H1 (cell line): ENCODE measurements around the gene SUDS3. TPM values are rescaled to one million over a fixed set of nuclear protein-coding genes. Genes with fewer than 3 reads are reported as not detected.

Source experiments
- CTCF ChIA-PET: fragments of 300-600 bp; sonication (Branson Sonifier 250); formaldehyde crosslinking; loops from one replicate; lab custom pipeline; 2021; ENCODE audit not compliant: partially characterized antibody; lab: Charles Lee
- POLR2A ChIA-PET: fragments of 300-600 bp; sonication (Branson Sonifier 250); formaldehyde crosslinking; loops from one replicate; lab custom pipeline; 2021; ENCODE audit warnings: inconsistent platforms; ENCODE audit not compliant: partially characterized antibody; lab: Charles Lee
- DNase-seq, 2 experiments: peaks; one replicate each; pipeline versions ENCODE4 v3.0.0 to v3.0.0-alpha.2; 2010 to 2022; ENCODE audit warnings: low spot score in 2 of 2, low read depth in 1 of 2, mixed read lengths in 1 of 2
- FAIRE-seq: peaks from 2 replicates; lab custom pipeline; 2011; peaks lifted over from hg19 to GRCh38; lab: Jason Lieb, UNC
- H2AFZ ChIP-seq: 2 replicates; pipeline ENCODE4 v1.8.1; 2012; ENCODE audit warnings: low read length, inconsistent platforms
- H2AK5ac ChIP-seq: 2 replicates; pipeline ENCODE4 v1.6.1; 2013; ENCODE audit warnings: low read depth, low read length
- H2BK120ac ChIP-seq: replicated peaks from 2 replicates; pipeline ENCODE3; 2013; ENCODE audit warnings: low read depth, low read length, inconsistent platforms
- H2BK12ac ChIP-seq: 2 replicates; pipeline ENCODE4 v1.6.1; 2013; ENCODE audit warnings: low read depth, low read length
- H2BK15ac ChIP-seq: 2 replicates; pipeline ENCODE4 v1.6.1; 2013; ENCODE audit warnings: low read length
- H2BK20ac ChIP-seq: 2 replicates; pipeline ENCODE4 v1.6.1; 2013; ENCODE audit warnings: low read length
- H2BK5ac ChIP-seq: 2 replicates; pipeline ENCODE4 v1.6.1; 2013; ENCODE audit warnings: low read depth, low read length
- H3K14ac ChIP-seq: 2 replicates; pipeline ENCODE4 v1.6.1; 2013; ENCODE audit warnings: inconsistent platforms; ENCODE audit not compliant: insufficient read length
- H3K18ac ChIP-seq: 2 replicates; pipeline ENCODE4 v1.6.1; 2013; ENCODE audit warnings: low read length; ENCODE audit errors: extremely low read depth
- H3K23ac ChIP-seq: 2 replicates; pipeline ENCODE4 v1.6.1; 2013; ENCODE audit warnings: inconsistent platforms; ENCODE audit not compliant: insufficient read length
- H3K23me2 ChIP-seq: 2 replicates; pipeline ENCODE4 v1.6.1; 2013; ENCODE audit warnings: low read depth, low read length
- H3K27ac ChIP-seq: 2 replicates; pipeline ENCODE4 v1.6.1; 2011; ENCODE audit warnings: low read depth, low read length, inconsistent platforms
- H3K27me3 ChIP-seq, 4 experiments: replicated peaks in 1 of 4; 1 replicate in 1 of 4; 2 replicates in 3 of 4; pipeline versions ENCODE4 v1.6.1 to v1.8.1; 2011 to 2013; ENCODE audit warnings: low read length in 3 of 4, mild to moderate bottlenecking in 3 of 4, inconsistent platforms in 2 of 4, mixed read lengths in 2 of 4, moderate library complexity in 1 of 4; ENCODE audit not compliant: control insufficient read depth in 3 of 4, insufficient read depth in 3 of 4; ENCODE audit errors: extremely low read depth in 1 of 4
- H3K36me3 ChIP-seq, 4 experiments: 2 replicates each; pipeline versions ENCODE4 v1.6.1 to v1.8.1; 2011 to 2013; ENCODE audit warnings: mild to moderate bottlenecking in 4 of 4, low read length in 3 of 4, moderate library complexity in 2 of 4, control low read depth in 1 of 4, inconsistent platforms in 1 of 4; ENCODE audit not compliant: insufficient read depth in 4 of 4, control insufficient read depth in 2 of 4
- H3K4ac ChIP-seq: replicated peaks from 2 replicates; pipeline ENCODE3; 2013; ENCODE audit warnings: low read length, low read depth, mixed read lengths, inconsistent platforms; ENCODE audit not compliant: insufficient read length
- H3K4me1 ChIP-seq, 4 experiments: replicated peaks in 1 of 4; 1 replicate in 1 of 4; 2 replicates in 3 of 4; pipeline versions ENCODE4 v1.6.1 to v1.8.1; 2011 to 2013; ENCODE audit warnings: low read length in 3 of 4, inconsistent platforms in 2 of 4, mixed read lengths in 1 of 4; ENCODE audit not compliant: insufficient read depth in 4 of 4, control insufficient read depth in 3 of 4
- H3K4me2 ChIP-seq, 2 experiments: 2 replicates each; pipeline versions ENCODE4 v1.6.1 to v1.8.1; 2011 to 2013; ENCODE audit warnings: low read depth in 2 of 2, low read length in 2 of 2, control low read depth in 1 of 2, inconsistent platforms in 1 of 2, mild to moderate bottlenecking in 1 of 2; ENCODE audit not compliant: insufficient read depth in 1 of 2
- H3K4me3 ChIP-seq, 4 experiments: fragments of 200-600, 300-600 bp in 1 of 4; sonication (generic), shearing (Covaris generic), sonication (Bioruptor Twin) in 1 of 4; 2 replicates each; pipeline versions ENCODE4 v1.5.1 to v1.8.1; 2011 to 2016; ENCODE audit warnings: low read length in 4 of 4, low read depth in 3 of 4, control low read depth in 2 of 4, inconsistent platforms in 2 of 4, mild to moderate bottlenecking in 2 of 4, mixed read lengths in 1 of 4, moderate library complexity in 1 of 4; ENCODE audit not compliant: insufficient read depth in 2 of 4; ENCODE audit errors: extremely low read depth in 1 of 4
- H3K56ac ChIP-seq: replicated peaks from 2 replicates; pipeline ENCODE3; 2013; ENCODE audit warnings: low read depth, mild to moderate bottlenecking, mixed read lengths, low read length, inconsistent platforms; ENCODE audit not compliant: insufficient read length
- H3K79me1 ChIP-seq: 2 replicates; pipeline ENCODE4 v1.6.1; 2013; ENCODE audit warnings: low read depth, low read length, control low read depth
- H3K79me2 ChIP-seq, 2 experiments: 2 replicates each; pipeline versions ENCODE4 v1.6.1 to v1.8.1; 2012 to 2013; ENCODE audit warnings: low read length in 2 of 2, mild to moderate bottlenecking in 2 of 2, inconsistent platforms in 1 of 2; ENCODE audit not compliant: insufficient read depth in 2 of 2, control insufficient read depth in 1 of 2
- H3K9ac ChIP-seq, 4 experiments: replicated peaks in 1 of 4; 1 replicate in 1 of 4; 2 replicates in 3 of 4; pipeline versions ENCODE4 v1.6.1 to v1.8.1; 2011 to 2013; ENCODE audit warnings: low read depth in 3 of 4, low read length in 3 of 4, control low read depth in 2 of 4, mild to moderate bottlenecking in 2 of 4, moderate library complexity in 2 of 4, inconsistent platforms in 1 of 4; ENCODE audit errors: extremely low read depth in 1 of 4
- H3K9me3 ChIP-seq, 2 experiments: 2 replicates each; pipeline versions ENCODE4 v1.6.1 to v1.8.1; 2012 to 2013; ENCODE audit warnings: mild to moderate bottlenecking in 2 of 2, moderate library complexity in 2 of 2, control low read depth in 1 of 2, inconsistent platforms in 1 of 2, low read depth in 1 of 2, low read length in 1 of 2, mixed read lengths in 1 of 2; ENCODE audit not compliant: insufficient read depth in 2 of 2
- H4K20me1 ChIP-seq, 2 experiments: replicated peaks in 1 of 2; 2 replicates each; pipeline versions ENCODE3 to v1.8.1; 2011 to 2013; ENCODE audit warnings: inconsistent platforms in 2 of 2, low read length in 2 of 2, mild to moderate bottlenecking in 1 of 2; ENCODE audit not compliant: insufficient read depth in 2 of 2, control insufficient read depth in 1 of 2
- H4K5ac ChIP-seq: 2 replicates; pipeline ENCODE4 v1.6.1; 2013; ENCODE audit warnings: low read length, low read depth, mixed read lengths, inconsistent platforms; ENCODE audit not compliant: insufficient read length
- H4K8ac ChIP-seq: 2 replicates; pipeline ENCODE4 v1.8.0; 2013; ENCODE audit warnings: mild to moderate bottlenecking, moderate library complexity, low read length, inconsistent platforms; ENCODE audit not compliant: insufficient read depth; ENCODE audit errors: extremely low read depth
- H4K91ac ChIP-seq: replicated peaks from 2 replicates; pipeline ENCODE3; 2013; ENCODE audit warnings: low read length, mixed read lengths, inconsistent platforms; ENCODE audit not compliant: insufficient read length
- ASH2L ChIP-seq: fragments of 200-600, 300-600 bp; sonication (generic); IDR thresholded peaks from one replicate; pipeline ENCODE4 v1.7.1; 2017; ENCODE audit warnings: low read length
- FOSL1 ChIP-seq: IDR thresholded peaks from 2 replicates; pipeline ENCODE4 v1.6.1; 2011; ENCODE audit warnings: mild to moderate bottlenecking, low read depth, low read length, moderate library complexity; ENCODE audit not compliant: insufficient read depth
- HDAC2 ChIP-seq, 2 experiments: fragments of 300-600 bp in 1 of 2; sonication (generic) in 1 of 2; IDR thresholded peaks; 2 replicates each; pipeline ENCODE4 v1.6.1; 2011 to 2012; ENCODE audit warnings: low read depth in 2 of 2, low read length in 2 of 2, mild to moderate bottlenecking in 2 of 2, moderate library complexity in 2 of 2, borderline replicate concordance in 1 of 2, inconsistent platforms in 1 of 2
- JUND ChIP-seq: IDR thresholded peaks from 2 replicates; pipeline ENCODE4 v1.6.1; 2011; ENCODE audit warnings: mild to moderate bottlenecking, improper control_type of control experiment, low read length
- NANOG ChIP-seq: IDR thresholded peaks from 2 replicates; pipeline ENCODE4 v1.6.1; 2011; ENCODE audit warnings: low read length, low read depth, mild to moderate bottlenecking, inconsistent platforms; ENCODE audit not compliant: insufficient read depth, poor library complexity, severe bottlenecking
- SAP30 ChIP-seq: fragments of 300-600 bp; sonication (generic); IDR thresholded peaks from 2 replicates; pipeline ENCODE4 v1.7.1; 2012; ENCODE audit warnings: low read length, moderate library complexity, mild to moderate bottlenecking, inconsistent platforms; ENCODE audit not compliant: insufficient read depth, insufficient replicate concordance
- SIN3A ChIP-seq, 2 experiments: IDR thresholded peaks in 1 of 2; conservative IDR thresholded peaks in 1 of 2; 2 replicates each; pipeline ENCODE4 v1.6.1; 2011 to 2012; ENCODE audit warnings: low read length in 2 of 2, improper control_type of control experiment in 1 of 2, low read depth in 1 of 2, mild to moderate bottlenecking in 1 of 2
- SIX5 ChIP-seq: IDR thresholded peaks from 2 replicates; pipeline ENCODE4 v1.6.1; 2011; ENCODE audit warnings: mild to moderate bottlenecking, low read depth, low read length
- SRF ChIP-seq: IDR thresholded peaks from 2 replicates; pipeline ENCODE4 v1.6.1; 2011; ENCODE audit warnings: mild to moderate bottlenecking, low read depth, low read length, moderate library complexity
- TBP ChIP-seq: IDR thresholded peaks from 2 replicates; pipeline ENCODE4 v1.6.1; 2011; ENCODE audit warnings: low read depth, low read length, improper control_type of control experiment
- WGBS, 2 experiments: shearing (Covaris generic) in 1 of 2; methylation state at CpG; one replicate each; pipeline versions ENCODE4 v1.1.6 to v1.1.7; 2013 to 2015; ENCODE audit warnings: low lambda C conversion rate in 2 of 2, mixed read lengths in 2 of 2, inconsistent platforms in 1 of 2, low coverage in 1 of 2, missing lambda C conversion rate in 1 of 2; ENCODE audit not compliant: insufficient replicate concordance in 2 of 2, insufficient coverage in 1 of 2, insufficient read length in 1 of 2; ENCODE audit errors: extremely low coverage in 1 of 2, missing lambda C conversion rate in 1 of 2; 5-methylcytosine and 5-hydroxymethylcytosine counted together
- polyA plus RNA-seq, 7 experiments: library from polyadenylated mRNA; depleted of rRNA in 3 of 7; stranded (reverse) in 5 of 7; unstranded in 2 of 7; fragments of >200 nt in 5 of 7; fragments of 200-250 nt in 2 of 7; gene quantifications; 1 replicate in 5 of 7; 2 replicates in 1 of 7; 4 replicates in 1 of 7; pipeline versions ENCODE4 v1.2.1 to v1.2.3, GENCODE V29; 2011 to 2013; ENCODE audit warnings: missing spikeins in 2 of 7, mixed read lengths in 2 of 7
- total RNA-seq: library from RNA; stranded (reverse); fragmentation: NEBNext Ultra II Directional; extraction: Animal tissue kit (Norgen Biotek cat#: 25700); gene quantifications from 2 replicates; pipeline ENCODE4 v1.2.1, GENCODE V29; 2021

SUDS3 gene
- total and polyA plus RNA-seq, 2 of the 8 experiments (the other 6 are each of a cell fraction or from before 2014, with no cell fraction given): 30.0 to 58.7 TPM

DNA sequence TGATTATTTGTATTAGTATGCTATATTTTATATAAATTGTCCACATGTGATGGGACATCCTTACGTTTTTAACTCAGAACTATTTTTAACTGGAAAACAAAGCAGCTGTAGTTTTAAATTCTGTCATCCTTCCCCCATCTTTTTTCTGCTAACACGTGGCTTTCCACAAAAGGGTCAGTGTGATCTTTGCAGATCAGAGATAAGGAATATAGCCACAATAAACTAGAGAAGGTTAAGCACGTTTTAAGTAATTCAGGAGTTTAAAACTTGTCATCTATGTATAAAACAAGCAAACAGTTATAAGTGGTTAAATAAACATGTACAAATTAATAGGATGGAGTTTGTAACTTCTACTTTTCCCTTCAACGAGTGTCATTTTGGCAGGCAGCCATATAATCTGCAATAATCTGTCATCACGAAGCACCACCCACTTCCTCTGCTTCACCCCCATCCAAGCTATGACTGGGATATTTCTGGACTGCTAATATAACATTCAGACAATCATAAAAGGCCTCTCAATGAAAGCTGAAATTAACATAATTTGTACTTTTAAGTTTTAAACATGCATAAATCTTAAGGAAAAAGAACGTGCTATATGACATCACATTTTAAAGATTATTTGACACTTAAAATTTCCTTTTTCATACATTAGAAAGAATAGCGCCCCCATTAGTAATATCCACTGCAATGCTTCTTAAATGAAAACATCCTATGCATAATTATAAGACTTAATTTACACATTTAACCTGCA lies 18.9 kb upstream of the SUDS3 start:
- no peaks in the 10 kb centered on the region for H4K20me1 ChIP-seq
- H3K27ac ChIP-seq: no peak overlapping the region
- H3K27me3 ChIP-seq: no peaks in the 10 kb centered on the region
- H3K9ac ChIP-seq: no peak overlapping the region
- no peaks in the 10 kb centered on the region for H3K79me2 ChIP-seq
- no peak overlapping the region for H3K18ac ChIP-seq
- no peaks in the 10 kb centered on the region for H3K9me3 ChIP-seq
- no peaks in the 10 kb centered on the region for H3K4me1 ChIP-seq
- no peak overlapping the region for H3K4ac ChIP-seq
- no peak overlapping the region for H3K4me2 ChIP-seq
- POLR2A ChIA-PET: interaction anchor here (0.6 kb wide), 3 partner anchors 29 to 223 kb away, joined by 3 to 5 read pairs (median 3); no protein-coding TSS in a partner anchor
- FAIRE-seq (no peak), DNase-seq (no peak)
- no peak overlapping the region for H3K4me3 ChIP-seq
- H3K79me1 ChIP-seq: no peaks in the 10 kb centered on the region
- no peak overlapping the region for H4K8ac ChIP-seq
- H2BK120ac ChIP-seq: no peak overlapping the region
- H2BK12ac ChIP-seq: no peak overlapping the region
- CTCF ChIA-PET: interaction anchor here (0.7 to 3.1 kb wide), 9 partner anchors 10 to 483 kb away, joined by 3 to 12 read pairs (median 4); no protein-coding TSS in a partner anchor
- TF ChIP-seq NANOG (no peak), SIN3A (conservative IDR thresholded peaks at IDR 0.05 in 1 of 2, IDR thresholded peaks at IDR 0.05 in 1 of 2; ENCODE audit: low read depth in 1 of 2, low read length in 2 of 2) (no peak), JUND (no peak), TBP (no peak), HDAC2 (IDR thresholded peaks at IDR 0.05; ENCODE audit: borderline replicate concordance in 1 of 2, low read depth in 2 of 2, low read length in 2 of 2) (no peak), FOSL1 (no peak), ASH2L (no peak), SAP30 (no peak), SIX5 (no peak), SRF (no peak)
- no peak overlapping the region for H2AFZ ChIP-seq
- no peak overlapping the region for H4K5ac ChIP-seq
- H2AK5ac ChIP-seq: no peak overlapping the region
- 83% methylated on average over 7 of the region's 7 CpGs; no CpG with 5 or more reads in 1 of the 2 experiments for WGBS, 2 experiments
- no peak overlapping the region for H3K14ac ChIP-seq
- no peaks in the 10 kb centered on the region for H3K36me3 ChIP-seq
- H3K23ac ChIP-seq: no peak overlapping the region
- no peak overlapping the region for H4K91ac ChIP-seq
- no peak overlapping the region for H2BK15ac ChIP-seq
- no peak overlapping the region for H3K56ac ChIP-seq
- H2BK20ac ChIP-seq: no peak overlapping the region
- no peaks in the 10 kb centered on the region for H3K23me2 ChIP-seq
- no peak overlapping the region for H2BK5ac ChIP-seq
